Neural progenitor cell (in vitro differentiated cells): ENCODE results near the gene EFNA5.

Source experiments
- CTCF ChIP-seq: fragments of 200-600 bp; sonication (generic); IDR thresholded peaks from 2 replicates; pipeline ENCODE4 v1.5.1; 2017; ENCODE audit warnings: antibody characterized with exemption, mild to moderate bottlenecking
- EZH2 ChIP-seq: fragments of 200-600 bp; sonication (generic); IDR thresholded peaks from 2 replicates; pipeline ENCODE4 v1.6.1; 2017; ENCODE audit warnings: antibody characterized with exemption, mild to moderate bottlenecking, moderate library complexity
- EZH2phosphoT487 ChIP-seq: fragments of 200-600 bp; sonication (generic); IDR thresholded peaks from 2 replicates; pipeline ENCODE4 v1.6.1; 2017; ENCODE audit warnings: antibody characterized with exemption

DNA sequence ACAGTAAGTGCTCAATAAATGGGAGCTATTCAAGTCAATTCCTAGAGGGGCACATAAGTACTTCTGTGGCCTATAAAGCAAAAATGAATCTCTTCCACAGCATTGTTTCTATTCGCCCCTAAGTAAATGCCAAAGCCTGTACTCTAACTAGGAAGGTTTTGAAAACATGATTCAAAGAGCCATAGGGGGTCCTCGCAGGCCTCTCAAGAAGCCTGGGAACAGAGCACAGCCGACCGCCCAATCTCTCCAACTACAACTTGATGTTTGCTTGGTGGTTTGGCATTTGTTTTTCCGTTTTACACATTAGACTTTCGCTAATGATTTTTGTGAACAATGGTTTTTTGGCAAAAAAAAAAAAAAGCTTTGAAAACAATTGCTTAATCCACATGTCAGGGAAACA lies 19.4 kb downstream of the EFNA5 start:
- TF ChIP-seq EZH2 (no peak), CTCF (no peak), EZH2phosphoT487 (no peak)
